Epithelial cell of esophagus (primary cell): ENCODE measurements around the gene FAM43A.
A peak's percentile ranks its signal among the peaks of the same experiment; 100 is the strongest.

ENCODE experiments used
- DNase-seq: peaks from one replicate; pipeline ENCODE4 v3.0.0; 2010; ENCODE audit warnings: low read depth
- H3K4me3 ChIP-seq: 2 replicates; pipeline ENCODE4 v1.5.1; 2011; ENCODE audit warnings: mild to moderate bottlenecking, low read length, control low read depth
- CTCF ChIP-seq: IDR thresholded peaks from 2 replicates; pipeline ENCODE4 v1.5.1; 2011; ENCODE audit warnings: low read depth, mild to moderate bottlenecking, low read length, control low read depth, inconsistent platforms; ENCODE audit not compliant: insufficient read depth; ENCODE audit errors: missing control alignments

Gene FAM43A

GRCh38 chr3:194690501-194691372 lies 5.1 kb downstream of the FAM43A start:
- TF ChIP-seq CTCF: no peak
- no peak overlapping the region for H3K4me3 ChIP-seq
- peak; percentile 43 for DNase-seq

GRCh38 chr3:194691481-194692283 lies 6.0 kb downstream of the FAM43A start:
- H3K4me3 ChIP-seq: no peak overlapping the region
- DNase-seq: no peak
- TF ChIP-seq CTCF: no peak

GRCh38 chr3:194696702-194697101 lies 11.0 kb downstream of the FAM43A start:
- DNase-seq: no peak
- H3K4me3 ChIP-seq: no peak overlapping the region
- TF ChIP-seq CTCF: no peak

- no peak for TF ChIP-seq CTCF
- no peak overlapping the region for H3K4me3 ChIP-seq
- DNase-seq: no peak
Observed at GRCh38 chr3:194702545-194702944, 16.9 kb downstream of the FAM43A start.

GRCh38 chr3:194705227-194705626 lies 19.5 kb downstream of the FAM43A start:
- TF ChIP-seq CTCF: no peak
- no peak overlapping the region for H3K4me3 ChIP-seq
- DNase-seq: no peak

GRCh38 chr3:194705761-194706160 lies 20.1 kb downstream of the FAM43A start:
- no peak for DNase-seq
- TF ChIP-seq CTCF: no peak
- no peak overlapping the region for H3K4me3 ChIP-seq
